Amygdala (tissue), 56 donors: ENCODE data around the gene NBAS.
"Not testable (repeated sequence)": the region's sequence is repeated elsewhere in the genome, so short reads cannot be mapped to it uniquely, and the experiment has no call there.

Source experiments
- DNase-seq, 56 donors: peaks; one replicate each; lab custom pipeline; 2025; lab: John Stamatoyannopoulos, UW

Gene NBAS

GRCh38 chr2:15561574-15562344, 625 bp upstream of the NBAS start:
- peak in 30 of 56 donors; percentile 1 to 73 (median 22) for DNase-seq

- peak in 25 of 56 donors; percentile 3 to 68 (median 27) for DNase-seq
Measured at GRCh38 chr2:15560140-15560987, 770 bp downstream of the NBAS start.

GRCh38 chr2:15559379-15560139, 1.6 kb downstream of the NBAS start:
- DNase-seq = no peak

DNA sequence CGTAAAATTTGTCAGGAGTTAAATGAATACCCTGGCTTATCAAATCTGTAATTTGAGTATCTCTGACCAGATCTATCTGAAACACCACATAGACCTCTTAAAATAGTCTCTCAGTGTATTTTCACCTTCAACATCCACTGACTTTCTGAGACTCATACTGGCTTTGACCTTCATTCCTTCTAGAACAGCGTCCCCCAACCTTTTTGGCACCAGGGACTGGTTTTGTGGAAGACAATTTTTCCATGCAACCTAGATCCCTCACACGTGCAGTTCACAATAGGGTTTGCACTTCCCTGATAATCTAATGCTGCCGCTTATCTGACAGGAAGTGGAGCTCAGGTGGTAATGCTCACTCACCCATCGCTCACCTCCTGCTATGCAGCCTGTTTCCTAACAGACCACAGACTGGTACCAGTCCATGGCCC, 3.2 kb downstream of the NBAS start:
- no peak for DNase-seq

- no peak for DNase-seq
Measured at GRCh38 chr2:15556311-15556930, 4.7 kb downstream of the NBAS start.

- no peak for DNase-seq
Measured at GRCh38 chr2:15555760-15556193, 5.4 kb downstream of the NBAS start.

DNA sequence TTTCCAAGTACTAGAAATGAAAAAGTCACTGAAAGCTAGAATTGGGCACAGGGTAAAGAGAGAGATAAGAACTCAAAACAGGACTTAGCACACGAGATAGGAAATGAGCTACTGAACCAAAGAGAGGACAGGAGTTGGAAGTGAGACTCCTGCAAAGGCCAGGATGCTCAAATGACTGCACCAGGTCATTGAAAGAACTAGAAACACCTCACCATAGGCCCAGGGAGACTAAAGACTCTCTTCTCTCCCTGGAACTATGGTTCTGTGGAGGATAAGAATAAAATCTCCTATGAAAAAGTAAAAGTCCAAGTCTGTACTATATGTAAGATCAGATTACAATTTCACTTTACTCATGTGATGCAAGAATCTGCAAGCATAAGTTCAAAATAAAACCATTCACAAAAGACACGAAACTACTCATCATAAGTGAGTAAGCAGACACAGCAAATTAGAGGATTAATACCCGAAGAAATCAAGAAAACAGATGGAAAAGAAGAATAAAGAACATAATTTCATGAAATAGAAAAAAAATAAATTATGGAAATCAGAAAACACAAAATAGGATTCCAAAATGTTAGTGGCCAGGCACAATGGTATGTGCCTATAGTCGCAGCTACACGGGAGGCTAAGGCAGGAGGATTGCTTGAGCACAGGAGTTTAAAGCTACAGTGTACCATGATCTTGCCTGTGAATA, 6.5 kb downstream of the NBAS start:
- DNase-seq = no peak

GRCh38 chr2:15553951-15554350, 7.2 kb downstream of the NBAS start:
- DNase-seq = no peak

DNA sequence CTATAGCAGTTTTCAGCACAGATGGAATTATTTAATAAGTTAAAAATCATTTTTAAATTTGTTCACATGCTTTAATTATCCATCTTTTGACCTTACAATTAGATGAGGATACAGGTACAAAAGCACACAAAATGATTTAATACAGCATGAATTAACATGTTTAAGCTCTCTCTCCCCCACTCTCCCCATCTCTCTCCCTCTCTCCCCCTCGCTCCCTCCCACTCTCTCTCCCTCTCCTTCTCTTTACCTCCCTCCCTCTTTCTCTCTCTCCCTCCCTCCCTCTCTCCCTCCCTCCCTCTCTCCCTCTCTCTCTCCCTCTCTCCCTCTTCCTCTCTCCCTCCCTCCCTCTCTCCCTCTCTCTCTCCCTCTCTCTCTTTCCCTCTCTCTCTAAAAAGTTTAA, 7.6 kb downstream of the NBAS start:
- no peak for DNase-seq

- DNase-seq = no peak
Measured at GRCh38 chr2:15548974-15549373, 12.2 kb downstream of the NBAS start.

DNA sequence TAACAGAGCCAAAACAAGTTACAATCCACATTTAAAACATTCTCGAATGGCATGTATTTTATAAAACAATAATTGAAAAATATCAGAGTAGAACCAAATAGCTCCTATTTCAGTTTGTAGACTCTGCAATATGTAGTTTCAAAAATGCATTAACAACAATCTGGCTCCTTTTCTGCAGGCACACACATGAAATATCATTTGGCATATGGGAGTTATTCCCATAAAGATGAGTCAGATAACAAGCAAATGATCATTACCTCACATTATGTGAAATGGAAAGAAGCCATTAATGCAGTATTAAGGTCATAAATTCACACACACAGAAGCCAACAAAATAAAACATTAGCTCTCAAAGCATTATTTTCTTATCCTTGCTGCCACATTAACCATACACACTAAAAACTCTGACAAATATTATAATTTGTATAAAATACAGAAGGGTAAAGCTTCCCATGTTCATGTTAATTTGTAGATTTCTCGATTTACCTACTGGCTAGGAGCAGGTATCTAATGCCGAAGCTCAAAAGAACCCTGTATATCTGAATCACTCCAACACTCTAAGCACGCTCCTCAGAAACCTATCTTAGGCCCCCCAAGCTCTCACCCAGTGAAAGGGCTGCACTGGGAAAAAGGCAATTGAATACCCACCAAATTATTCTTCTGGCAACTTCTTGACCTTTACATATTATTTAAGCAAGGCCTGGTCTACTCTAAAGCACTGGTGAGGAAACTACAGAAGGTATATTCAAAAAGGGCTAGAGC, 13.8 kb downstream of the NBAS start:
- no peak for DNase-seq

DNA sequence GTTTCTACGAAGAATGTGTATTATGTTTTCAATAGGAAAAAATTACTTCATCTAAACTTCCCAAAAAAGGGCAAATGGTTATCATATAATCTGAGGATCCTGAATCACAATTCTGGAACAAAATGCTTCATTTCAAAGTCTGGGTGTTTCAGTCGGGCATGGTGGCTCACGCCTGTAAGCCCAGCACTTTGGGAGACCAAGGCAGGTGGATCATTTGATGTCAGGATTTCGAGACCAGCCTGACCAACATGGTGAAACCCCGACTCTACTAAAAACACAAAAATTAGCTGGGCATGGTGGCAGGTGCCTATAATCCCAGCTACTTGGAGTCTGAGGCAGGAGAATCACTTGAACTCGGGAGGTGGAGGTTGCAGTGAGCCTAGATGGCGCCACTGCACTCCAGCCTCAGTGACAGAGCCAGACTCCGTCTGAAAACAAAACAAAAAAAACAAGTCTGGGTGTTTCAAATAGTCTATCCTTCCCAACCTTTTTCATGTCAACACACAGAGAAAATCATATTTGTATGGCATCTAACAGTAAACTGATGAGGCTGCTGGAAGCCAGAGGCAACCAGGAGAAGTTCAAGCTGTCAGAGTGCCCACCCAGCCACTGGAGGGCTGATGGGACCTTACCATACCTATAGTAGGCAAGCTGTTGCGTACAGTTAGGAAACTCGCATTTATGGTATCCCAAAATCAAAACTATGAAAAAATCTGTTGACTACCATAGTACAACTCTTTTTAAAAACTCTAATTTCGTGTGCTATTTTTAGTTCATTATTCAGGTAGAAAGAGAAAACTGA, 14.6 kb downstream of the NBAS start:
- no peak for DNase-seq

GRCh38 chr2:15544227-15544626, 16.9 kb downstream of the NBAS start:
- DNase-seq = no peak

- DNase-seq = no peak
Measured at GRCh38 chr2:15543541-15543940, 17.6 kb downstream of the NBAS start.

GRCh38 chr2:15543053-15543452, 18.1 kb downstream of the NBAS start:
- no peak for DNase-seq

- not testable (repeated sequence) for DNase-seq
Measured at GRCh38 chr2:15542269-15542668, 18.9 kb downstream of the NBAS start.

DNA sequence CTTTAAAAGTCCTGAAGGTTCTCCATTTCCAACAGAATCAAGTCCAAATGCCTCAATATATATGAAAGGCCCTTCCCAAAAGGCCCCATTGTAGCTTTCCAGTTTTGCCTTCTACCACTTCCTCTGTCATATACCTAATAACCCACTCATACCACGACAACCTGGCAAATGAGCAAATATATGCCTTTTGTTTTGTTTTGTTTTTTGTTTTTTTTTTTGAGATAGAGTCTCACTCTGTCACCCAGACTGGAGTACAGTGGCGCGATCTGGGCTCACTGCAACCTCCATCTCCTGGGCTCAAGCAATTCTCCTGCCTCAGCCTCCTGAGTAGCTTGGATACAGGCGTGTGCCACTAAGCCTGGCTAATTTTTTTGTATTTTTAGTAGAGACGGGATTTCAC, 20.6 kb downstream of the NBAS start:
- not testable (repeated sequence) for DNase-seq

- DNase-seq = no peak
Measured at GRCh38 chr2:15539999-15540398, 21.1 kb downstream of the NBAS start.
